GM12801 (cell line): ENCODE data around the gene KIF6.
A peak's percentile ranks its signal among the peaks of the same experiment; 100 is the strongest.

Experiments
- CTCF ChIP-seq: IDR thresholded peaks from one replicate; pipeline ENCODE4 v1.5.1; 2011; ENCODE audit warnings: control low read depth; ENCODE audit not compliant: insufficient read length; ENCODE audit errors: extremely low read depth

The KIF6 gene

GRCh38 chr6:39357998-39358686 is 367.1 kb downstream of the KIF6 start:
- TF ChIP-seq CTCF, result no peak

GRCh38 chr6:39353698-39354315 is 371.4 kb downstream of the KIF6 start:
- no peak for TF ChIP-seq CTCF

GRCh38 chr6:39350723-39351505 is 374.3 kb downstream of the KIF6 start:
- TF ChIP-seq CTCF, result no peak

- no peak for TF ChIP-seq CTCF
These were observed 376.5 kb downstream of the KIF6 start for GRCh38 chr6:39348740-39349139.

GRCh38 chr6:39347906-39348585 is 377.2 kb downstream of the KIF6 start:
- peak; percentile 48 for TF ChIP-seq CTCF

GRCh38 chr6:39347206-39347605 is 378.0 kb downstream of the KIF6 start:
- TF ChIP-seq CTCF, result no peak

- TF ChIP-seq CTCF, result no peak
These were observed 380.4 kb downstream of the KIF6 start for GRCh38 chr6:39344821-39345280.
